K562 (cell line): ENCODE measurements around the gene NTRK3. TPM values are rescaled to one million over a fixed set of nuclear protein-coding genes. Genes with fewer than 3 reads are reported as not detected.

Source experiments
- ARID3B ChIP-seq: fragments of 250-450 bp; sonication (Bioruptor Pico); IDR thresholded peaks from 2 replicates; pipeline ENCODE4 v1.4.0; 2020; ENCODE audit warnings: borderline replicate concordance
- BRD9 ChIP-seq: fragments of 450-650 bp; IDR thresholded peaks from 2 replicates; pipeline ENCODE4 v1.6.1; 2018; ENCODE audit warnings: low read depth; ENCODE audit not compliant: partially characterized antibody
- DIDO1 ChIP-seq: fragments of 450-650 bp; IDR thresholded peaks from 2 replicates; pipeline ENCODE4 v1.6.1; 2016; ENCODE audit warnings: low read depth, missing biosample characterization, missing genetic modification characterization
- ELK3 ChIP-seq: fragments of 450-650 bp; formaldehyde crosslinking; IDR thresholded peaks from 2 replicates; pipeline ENCODE4 v1.4.0; 2020; ENCODE audit warnings: mild to moderate bottlenecking
- POU5F1 ChIP-seq: fragments of 150-350 bp; IDR thresholded peaks from 2 replicates; pipeline ENCODE4 v1.6.1; 2014; ENCODE audit warnings: borderline replicate concordance, low read length, low read depth, mild to moderate bottlenecking; ENCODE audit not compliant: partially characterized antibody
- STAT6 ChIP-seq: sonication (generic); formaldehyde crosslinking; IDR thresholded peaks from 2 replicates; pipeline ENCODE4 v1.8.1; 2023; ENCODE audit warnings: mild to moderate bottlenecking, missing genetic modification reagents
- ZNF407 ChIP-seq: fragments of 450-650 bp; IDR thresholded peaks from 2 replicates; pipeline ENCODE4 v1.6.1; 2016; ENCODE audit warnings: low read depth
- ZNF551 ChIP-seq: fragments of 250-450 bp; sonication (Bioruptor Pico); IDR thresholded peaks from 2 replicates; pipeline ENCODE4 v1.5.0; 2021; ENCODE audit warnings: mild to moderate bottlenecking, moderate library complexity
- polyA plus RNA-seq, 8 experiments: library from polyadenylated mRNA; depleted of rRNA in 4 of 8; stranded (reverse) in 5 of 8; unstranded in 3 of 8; fragments of >200 nt; fragmentation: Nextera tagmentation in 2 of 8; fragmentation: Illumina TruSeq in 1 of 8; extraction: Ambion mirVana in 2 of 8; extraction: Trizol in 1 of 8; gene quantifications; 2 replicates each; pipeline versions ENCODE4 v1.2.1 to v1.2.3, GENCODE V29; 2011 to 2014; ENCODE audit warnings: inconsistent platforms in 1 of 8, missing spikeins in 1 of 8
- total RNA-seq, 7 experiments: library from RNA; depleted of rRNA in 6 of 7; stranded (reverse); fragments of >200 nt in 6 of 7; fragmentation: Illumina TruSeq in 2 of 7; extraction: Trizol in 2 of 7; gene quantifications; 2 replicates each; pipeline versions ENCODE4 v1.2.1 to v1.2.3, GENCODE V29; 2011 to 2021; ENCODE audit warnings: low replicate concordance in 1 of 7

The NTRK3 gene
- total and polyA plus RNA-seq, 9 of the 15 experiments (the other 6 are each of a cell fraction or from before 2014, with no cell fraction given), result 0.11 to 0.13 TPM; not detected in 7

- TF ChIP-seq POU5F1 (no peak), ZNF407 (no peak), ELK3 (no peak), ZNF551 (CRISPR knock-in tag) (no peak), DIDO1 (tag) (no peak), ARID3B (CRISPR knock-in tag) (no peak), BRD9 (no peak), STAT6 (CRISPR knock-in tag) (no peak)
- TF ChIP-seq, all 486 proteins: peak for 0
Measured at GRCh38 chr15:87858651-87859050, 397.9 kb downstream of the NTRK3 start (continued).
